GM12878 (cell line): ENCODE data around the gene IQCK. TPM values are rescaled to one million over a fixed set of nuclear protein-coding genes. Genes with fewer than 3 reads are reported as not detected.

Experiments
- ATAC-seq: fragments of 200-7000 bp; cut with Tn5 transposase; 3 replicates; pipeline ENCODE4 v1.9.1; 2020; ENCODE audit warnings: mild to moderate bottlenecking, moderate library complexity
- BruUV-seq: library from RNA; stranded (reverse); fragments of 400-500 nt; replicated peaks from 2 replicates; lab custom pipeline; 2021; lab: Mats Ljungman, UMichigan
- CTCF ChIA-PET: fragments of 300-600 bp; sonication (Branson Sonifier 250); formaldehyde crosslinking; extraction: SDS; loops from one replicate; lab custom pipeline; 2021; ENCODE audit warnings: inconsistent platforms; lab: Yijun Ruan, JAX
- POLR2A ChIA-PET: fragments of 350-600 bp; formaldehyde crosslinking; extraction: SDS; loops from one replicate; lab custom pipeline; 2021; ENCODE audit warnings: inconsistent platforms; lab: Charles Lee
- RAD21 ChIA-PET: fragments of 300-600 bp; sonication (Branson Sonifier 250); formaldehyde crosslinking; loops from one replicate; lab custom pipeline; 2023; ENCODE audit warnings: antibody characterized with exemption; ENCODE audit not compliant: unreplicated experiment; lab: Charles Lee
- SMC1A ChIA-PET: fragments of 300-600 bp; sonication (Branson Sonifier 250); formaldehyde crosslinking; loops from one replicate; lab custom pipeline; 2023; ENCODE audit not compliant: unreplicated experiment, uncharacterized antibody; lab: Charles Lee
- DNase-seq: peaks from one replicate; pipeline ENCODE4 v3.0.0-alpha.2; 2011; ENCODE audit warnings: low read depth, low spot score
- FAIRE-seq: peaks from 3 replicates; lab custom pipeline; 2011; peaks lifted over from hg19 to GRCh38; lab: Jason Lieb, UNC
- H2AFZ ChIP-seq: 2 replicates; pipeline ENCODE4 v1.6.0; 2011; ENCODE audit warnings: low read depth, low read length, control low read depth; ENCODE audit not compliant: control insufficient read depth
- H3K27ac ChIP-seq: 2 replicates; pipeline ENCODE4 v1.5.1; 2011; ENCODE audit warnings: control low read depth; ENCODE audit not compliant: control insufficient read depth, insufficient read depth
- H3K27me3 ChIP-seq, 2 experiments: replicated peaks in 1 of 2; 2 replicates each; pipeline versions ENCODE4 v1.6.0 to v1.6.1; 2011; ENCODE audit warnings: low read length in 1 of 2; ENCODE audit not compliant: control insufficient read depth in 2 of 2, insufficient read depth in 2 of 2
- H3K36me3 ChIP-seq, 2 experiments: 2 replicates each; pipeline ENCODE4 v1.5.1; 2011; ENCODE audit warnings: low read length in 1 of 2; ENCODE audit not compliant: control insufficient read depth in 2 of 2, insufficient read depth in 2 of 2
- H3K4me1 ChIP-seq: 2 replicates; pipeline ENCODE4 v1.6.1; 2011; ENCODE audit warnings: mild to moderate bottlenecking, low read length, moderate library complexity, mixed read lengths; ENCODE audit not compliant: control insufficient read depth, insufficient read depth
- H3K4me2 ChIP-seq: 2 replicates; pipeline ENCODE4 v1.6.0; 2011; ENCODE audit warnings: control low read depth; ENCODE audit not compliant: control insufficient read depth, insufficient read depth
- H3K4me3 ChIP-seq: fragments of 200-600 bp; sonication (generic); 2 replicates; pipeline ENCODE4 v1.5.1; 2016
- H3K79me2 ChIP-seq: 2 replicates; pipeline ENCODE4 v1.6.0; 2011; ENCODE audit warnings: low read length; ENCODE audit not compliant: control insufficient read depth, insufficient read depth
- H3K9ac ChIP-seq: 2 replicates; pipeline ENCODE4 v1.8.0; 2011; ENCODE audit warnings: low read length, control low read depth, mixed read lengths; ENCODE audit not compliant: control insufficient read depth, insufficient read depth
- H3K9me3 ChIP-seq: replicated peaks from 3 replicates; pipeline ENCODE4 v1.5.1; 2011; ENCODE audit warnings: mild to moderate bottlenecking, low read length; ENCODE audit not compliant: control insufficient read depth, insufficient read depth
- H4K20me1 ChIP-seq: 2 replicates; pipeline ENCODE4 v1.6.0; 2011; ENCODE audit not compliant: control insufficient read depth, insufficient read depth
- FOXK2 ChIP-seq: fragments of 450-650 bp; IDR thresholded peaks from 2 replicates; pipeline ENCODE4 v1.6.1; 2017; ENCODE audit warnings: mild to moderate bottlenecking, moderate library complexity
- MYC ChIP-seq: IDR thresholded peaks from 2 replicates; pipeline ENCODE4 v1.6.1; 2011; ENCODE audit warnings: mild to moderate bottlenecking, low read length, moderate library complexity, inconsistent platforms; ENCODE audit not compliant: insufficient read depth, insufficient replicate concordance, insufficient read length, severe bottlenecking
- NFYB ChIP-seq: IDR thresholded peaks from 2 replicates; pipeline ENCODE4 v1.6.1; 2011; ENCODE audit warnings: low read depth, mild to moderate bottlenecking, low read length, improper control_type of control experiment, moderate library complexity; ENCODE audit not compliant: insufficient read depth
- POLR2A ChIP-seq: IDR thresholded peaks from 2 replicates; pipeline ENCODE4 v1.6.1; 2011; ENCODE audit warnings: low read depth, mild to moderate bottlenecking, low read length
- WGBS: methylation state at CpG from one replicate; pipeline ENCODE4 v1.1.6; 2016; ENCODE audit warnings: low lambda C conversion rate; ENCODE audit not compliant: insufficient replicate concordance, insufficient coverage; ENCODE audit errors: missing lambda C conversion rate; 5-methylcytosine and 5-hydroxymethylcytosine counted together
- in situ Hi-C: fragments of 300-500 bp; cut with MboI; formaldehyde crosslinking; loops from 9 replicates; pipeline ENCODE4 v1.14.3; 2018; ENCODE audit warnings: mixed read lengths
- intact Hi-C: fragments of 100-400 bp; cut with micrococcal nuclease; formaldehyde crosslinking; loops from one replicate; pipeline ENCODE4 v1.14.2; 2022; ENCODE audit not compliant: unreplicated experiment
- polyA plus RNA-seq, 11 experiments: library from polyadenylated mRNA; depleted of rRNA in 4 of 11; unstranded in 6 of 11; stranded (reverse) in 5 of 11; fragments of >200 nt; fragmentation: Nextera tagmentation in 4 of 11; fragmentation: Illumina TruSeq in 1 of 11; extraction: Ambion mirVana in 4 of 11; extraction: Trizol in 1 of 11; gene quantifications; 1 replicate in 1 of 11; 2 replicates in 10 of 11; pipeline versions ENCODE4 v1.2.1 to v1.2.3, GENCODE V29; 2011 to 2016; ENCODE audit warnings: inconsistent platforms in 2 of 11, missing spikeins in 2 of 11, low read depth in 1 of 11
- total RNA-seq, 4 experiments: library from RNA; depleted of rRNA in 3 of 4; stranded (reverse); fragments of >200 nt in 3 of 4; fragmentation: Illumina TruSeq in 1 of 4; extraction: Trizol in 1 of 4; gene quantifications; 2 replicates each; pipeline versions ENCODE4 v1.2.1 to v1.2.3, GENCODE V29; 2013 to 2021
- TF ChIP-seq, protein P1 (sequence below): fragments of 450-650 bp; formaldehyde crosslinking; IDR thresholded peaks from 2 replicates; pipeline ENCODE4 v1.4.0; 2020; ENCODE audit warnings: mild to moderate bottlenecking, moderate library complexity

IQCK gene
- total and polyA plus RNA-seq, 10 of the 15 experiments (the other 5 are each of a cell fraction or from before 2014, with no cell fraction given): 1.0 to 4.2 (median 2.4) TPM

DNA sequence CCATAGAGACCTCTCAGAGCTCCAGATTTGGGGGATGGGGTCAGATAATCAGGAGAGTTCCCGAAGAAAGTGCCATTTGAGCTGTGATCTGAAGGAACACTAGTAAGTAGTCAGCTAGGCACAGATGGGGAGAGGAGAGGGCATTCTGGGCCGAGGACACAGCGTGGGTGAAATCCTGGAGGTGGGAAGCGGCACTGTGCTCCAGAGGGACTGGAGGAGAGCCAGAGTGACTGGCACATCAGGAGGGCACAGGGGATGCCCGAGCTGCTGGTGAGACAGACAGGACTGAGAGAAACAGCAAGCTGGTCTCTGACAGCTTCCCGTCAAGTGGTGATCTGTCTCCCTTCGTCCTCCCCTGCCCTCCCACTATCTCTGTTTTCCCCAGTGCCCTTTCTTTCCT is 40.7 kb upstream of the IQCK start:
- TF ChIP-seq POLR2A (no peak), MYC (no peak), NFYB (no peak), FOXK2 (no peak)
- TF ChIP-seq, protein P1, sequence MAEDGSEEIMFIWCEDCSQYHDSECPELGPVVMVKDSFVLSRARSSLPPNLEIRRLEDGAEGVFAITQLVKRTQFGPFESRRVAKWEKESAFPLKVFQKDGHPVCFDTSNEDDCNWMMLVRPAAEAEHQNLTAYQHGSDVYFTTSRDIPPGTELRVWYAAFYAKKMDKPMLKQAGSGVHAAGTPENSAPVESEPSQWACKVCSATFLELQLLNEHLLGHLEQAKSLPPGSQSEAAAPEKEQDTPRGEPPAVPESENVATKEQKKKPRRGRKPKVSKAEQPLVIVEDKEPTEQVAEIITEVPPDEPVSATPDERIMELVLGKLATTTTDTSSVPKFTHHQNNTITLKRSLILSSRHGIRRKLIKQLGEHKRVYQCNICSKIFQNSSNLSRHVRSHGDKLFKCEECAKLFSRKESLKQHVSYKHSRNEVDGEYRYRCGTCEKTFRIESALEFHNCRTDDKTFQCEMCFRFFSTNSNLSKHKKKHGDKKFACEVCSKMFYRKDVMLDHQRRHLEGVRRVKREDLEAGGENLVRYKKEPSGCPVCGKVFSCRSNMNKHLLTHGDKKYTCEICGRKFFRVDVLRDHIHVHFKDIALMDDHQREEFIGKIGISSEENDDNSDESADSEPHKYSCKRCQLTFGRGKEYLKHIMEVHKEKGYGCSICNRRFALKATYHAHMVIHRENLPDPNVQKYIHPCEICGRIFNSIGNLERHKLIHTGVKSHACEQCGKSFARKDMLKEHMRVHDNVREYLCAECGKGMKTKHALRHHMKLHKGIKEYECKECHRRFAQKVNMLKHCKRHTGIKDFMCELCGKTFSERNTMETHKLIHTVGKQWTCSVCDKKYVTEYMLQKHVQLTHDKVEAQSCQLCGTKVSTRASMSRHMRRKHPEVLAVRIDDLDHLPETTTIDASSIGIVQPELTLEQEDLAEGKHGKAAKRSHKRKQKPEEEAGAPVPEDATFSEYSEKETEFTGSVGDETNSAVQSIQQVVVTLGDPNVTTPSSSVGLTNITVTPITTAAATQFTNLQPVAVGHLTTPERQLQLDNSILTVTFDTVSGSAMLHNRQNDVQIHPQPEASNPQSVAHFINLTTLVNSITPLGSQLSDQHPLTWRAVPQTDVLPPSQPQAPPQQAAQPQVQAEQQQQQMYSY (CRISPR knock-in tag): no peak

More for the DNA sequence above, 40.7 kb upstream of the IQCK start:
- ChIA-PET SMC1A (no interaction called here), CTCF (no interaction called here), POLR2A (no interaction called here), RAD21 (no interaction called here)
- Histone ChIP-seq H3K4me2 (no peak overlapping the region), H3K4me1 (no peaks in the 10 kb centered on the region), H3K9me3 (no peaks in the 10 kb centered on the region), H3K4me3 (no peak overlapping the region), H3K9ac (no peak overlapping the region), H3K36me3 (no peaks in the 10 kb centered on the region; a peak in 1 of 4 replicates), H3K79me2 (no peaks in the 10 kb centered on the region), H3K27ac (no peak overlapping the region), H4K20me1 (no peaks in the 10 kb centered on the region), H2AFZ (no peak overlapping the region), H3K27me3 (no peaks in the 10 kb centered on the region)
- intact Hi-C loops (no loop called here), in situ Hi-C loops (no loop called here)
- ATAC-seq (no peak), FAIRE-seq (no peak), DNase-seq (no peak)
- WGBS: 80% methylated on average over 7 of the region's 7 CpGs
- no TSS peak for BruUV-seq
